GM18508 (cell line): ENCODE results near the gene AATK.

Experiments used
- ATAC-seq: cut with Tn5 transposase; IDR thresholded peaks from one replicate; pipeline ENCODE4 v1.9.1; 2021; ENCODE audit warnings: moderate number of reproducible peaks; ENCODE audit not compliant: insufficient read depth, unreplicated experiment

AATK gene

GRCh38 chr17:81166033-81166492, at the start of gene AATK:
Gene AATK, minus strand, starts transcription at chr17:81166221. Its CDS starts 229 bp downstream, at chr17:81165992.
- no peak for ATAC-seq

- ATAC-seq, result no peak
These were observed 48.0 kb upstream of the AATK start for GRCh38 chr17:81213978-81214377.

- no peak for ATAC-seq
These were observed 46.3 kb upstream of the AATK start for GRCh38 chr17:81212365-81212764.

GRCh38 chr17:81210868-81211267, 44.8 kb upstream of the AATK start:
- ATAC-seq, result no peak

- no peak for ATAC-seq
These were observed 44.4 kb upstream of the AATK start for GRCh38 chr17:81210466-81210865.

GRCh38 chr17:81209141-81209540, 43.1 kb upstream of the AATK start:
- ATAC-seq, result no peak

- no peak for ATAC-seq
These were observed 42.6 kb upstream of the AATK start for GRCh38 chr17:81208651-81209050.

GRCh38 chr17:81207610-81208581, 41.9 kb upstream of the AATK start:
- no peak for ATAC-seq

- ATAC-seq, result no peak
These were observed 40.6 kb upstream of the AATK start for GRCh38 chr17:81206657-81207056.

GRCh38 chr17:81206166-81206565, 40.1 kb upstream of the AATK start:
- ATAC-seq, result no peak

GRCh38 chr17:81204578-81204977, 38.6 kb upstream of the AATK start:
- ATAC-seq, result no peak

GRCh38 chr17:81203136-81203535, 37.1 kb upstream of the AATK start:
- no peak for ATAC-seq

- no peak for ATAC-seq
These were observed 36.3 kb upstream of the AATK start for GRCh38 chr17:81202318-81202717.

- no peak for ATAC-seq
These were observed 34.9 kb upstream of the AATK start for GRCh38 chr17:81200695-81201580.

GRCh38 chr17:81200201-81200600, 34.2 kb upstream of the AATK start:
- no peak for ATAC-seq

GRCh38 chr17:81199482-81199830, 33.4 kb upstream of the AATK start:
- ATAC-seq, result no peak

- no peak for ATAC-seq
These were observed 32.9 kb upstream of the AATK start for GRCh38 chr17:81198826-81199481.

- no peak for ATAC-seq
These were observed 31.9 kb upstream of the AATK start for GRCh38 chr17:81197831-81198490.

- ATAC-seq, result no peak
These were observed 31.4 kb upstream of the AATK start for GRCh38 chr17:81197409-81197795.
